Hypothalamus (tissue), 51 donors: Measurements from ENCODE around the gene FAXC.
"Not testable (repeated sequence)": the region's sequence is repeated elsewhere in the genome, so short reads cannot be mapped to it uniquely, and the experiment has no call there.

Experiments used
- DNase-seq, 51 donors: peaks; one replicate each; lab custom pipeline; 2025; lab: John Stamatoyannopoulos, UW

Gene FAXC

GRCh38 chr6:99289701-99290100, 59.8 kb downstream of the FAXC start:
- no peak for DNase-seq

- DNase-seq, result no peak
Measured at GRCh38 chr6:99288668-99289067, 60.8 kb downstream of the FAXC start.

DNA sequence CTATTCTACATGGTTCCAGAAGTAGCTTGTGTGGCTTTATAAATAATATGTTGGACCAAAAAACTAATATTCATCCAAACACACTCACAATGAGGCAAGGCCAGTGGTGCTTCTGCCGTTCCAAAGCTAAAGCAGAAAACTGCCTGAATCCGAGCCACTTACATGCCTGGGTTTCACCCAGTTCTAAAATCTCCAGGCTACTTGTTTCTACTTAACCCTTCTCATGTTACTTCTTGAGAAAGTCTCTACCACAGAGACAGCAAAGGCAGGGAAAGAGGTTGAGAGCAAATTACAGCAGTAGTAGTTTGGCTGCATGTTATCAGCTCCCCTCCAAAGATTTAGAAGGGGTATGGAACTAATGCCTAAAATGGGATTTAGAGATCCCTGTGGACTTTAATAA, 62.0 kb downstream of the FAXC start:
- no peak for DNase-seq

DNA sequence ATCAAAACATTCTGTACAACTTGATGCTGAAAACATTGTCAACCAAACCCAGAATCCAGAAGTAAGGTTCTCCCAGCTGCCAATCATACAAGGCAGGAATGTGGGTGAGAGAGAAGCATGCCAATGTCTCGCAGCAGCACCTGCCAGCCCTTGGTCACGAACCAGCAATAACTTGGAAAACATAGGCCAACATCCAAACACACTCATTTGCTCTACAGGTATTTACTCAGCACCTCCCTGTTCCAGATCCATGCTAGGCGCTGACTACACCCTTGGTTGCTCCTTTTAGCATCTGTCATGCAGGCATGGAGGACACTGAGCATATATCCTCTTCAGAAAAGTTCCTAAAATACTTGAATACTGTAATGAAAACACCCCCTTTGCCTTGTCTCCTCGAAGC, 63.6 kb downstream of the FAXC start:
- no peak for DNase-seq

DNA sequence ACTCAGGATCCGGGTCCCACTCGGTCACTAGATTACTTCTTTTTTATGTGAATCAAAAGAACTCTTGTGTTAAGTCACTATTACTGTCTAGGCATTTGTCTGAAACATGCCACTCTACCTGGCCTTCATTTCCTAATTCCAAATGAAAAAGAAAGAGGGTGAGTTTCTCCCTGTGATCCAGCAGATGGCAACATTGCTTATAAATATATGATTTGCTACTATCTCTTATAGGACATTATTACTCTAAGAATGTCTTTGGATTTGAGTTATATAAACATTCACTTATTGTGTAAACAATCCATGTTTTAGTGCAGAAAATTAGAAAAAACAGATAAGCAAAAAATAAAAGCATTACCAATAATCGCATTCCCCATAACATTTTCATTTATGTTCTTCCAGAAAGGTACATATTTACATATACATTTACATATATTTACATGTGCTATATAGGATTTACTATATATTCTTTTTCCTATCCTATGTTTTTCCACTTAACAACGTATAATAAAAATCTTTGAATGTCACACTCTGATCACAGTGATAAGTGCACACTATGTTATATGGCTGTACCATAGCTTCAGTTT, 66.9 kb downstream of the FAXC start:
- DNase-seq, result peak in 1 of 51 donors; percentile 13

GRCh38 chr6:99276747-99277146, 72.7 kb downstream of the FAXC start:
- DNase-seq, result no peak

- DNase-seq, result peak in 6 of 51 donors; percentile 0 to 43 (median 6)
Measured at GRCh38 chr6:99270826-99271225, 78.6 kb downstream of the FAXC start.

- no peak for DNase-seq
Measured at GRCh38 chr6:99270030-99270429, 79.4 kb downstream of the FAXC start.

- no peak for DNase-seq
Measured at GRCh38 chr6:99269207-99269606, 80.3 kb downstream of the FAXC start.

DNA sequence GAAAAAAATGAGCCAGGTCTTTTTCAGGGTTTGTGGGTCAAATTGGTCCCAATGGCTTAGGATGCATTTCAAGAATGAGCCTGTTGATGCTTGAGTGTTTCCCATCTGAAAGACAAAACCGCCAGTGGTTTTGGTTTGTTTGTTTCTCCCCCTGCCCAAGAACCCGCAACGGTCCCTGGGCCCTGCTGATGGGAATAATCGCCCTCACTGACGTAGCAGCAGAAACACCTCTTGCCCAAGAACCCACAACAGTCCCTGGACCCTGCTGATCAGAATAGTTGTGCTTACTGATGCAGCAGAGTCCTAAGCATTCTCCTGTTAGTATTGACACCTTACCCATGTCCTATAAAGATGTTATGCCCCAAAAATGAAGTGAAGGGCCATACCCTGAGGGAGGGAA, 82.5 kb downstream of the FAXC start:
- not testable (repeated sequence) for DNase-seq

GRCh38 chr6:99265447-99265846, 84.0 kb downstream of the FAXC start:
- not testable (repeated sequence) for DNase-seq

GRCh38 chr6:99254616-99255550, 94.6 kb downstream of the FAXC start:
- DNase-seq, result peak in 1 of 51 donors; percentile 4

- no peak for DNase-seq
Measured at GRCh38 chr6:99253271-99253670, 96.2 kb downstream of the FAXC start.

- no peak for DNase-seq
Measured at GRCh38 chr6:99252421-99252820, 97.1 kb downstream of the FAXC start.

DNA sequence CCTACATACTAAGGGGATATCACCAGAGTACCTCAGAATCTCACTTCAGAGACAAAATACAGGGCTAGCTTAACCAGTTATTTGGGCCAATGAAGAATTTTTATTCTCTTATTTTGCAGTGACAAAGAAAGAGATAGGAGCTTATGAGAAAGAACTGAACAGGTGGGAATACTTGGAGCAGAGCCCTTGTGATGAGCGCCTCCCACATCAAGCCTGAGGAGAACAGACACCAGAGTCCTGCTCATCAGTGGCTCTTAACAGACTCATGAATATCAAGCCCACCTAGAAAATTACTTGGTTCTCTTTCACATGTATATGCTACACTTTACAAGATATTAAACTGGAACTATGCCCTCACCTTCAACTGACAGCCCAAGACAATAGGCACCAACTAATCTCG, 99.0 kb downstream of the FAXC start:
- no peak for DNase-seq

GRCh38 chr6:99246602-99247001, 102.9 kb downstream of the FAXC start:
- no peak for DNase-seq

DNA sequence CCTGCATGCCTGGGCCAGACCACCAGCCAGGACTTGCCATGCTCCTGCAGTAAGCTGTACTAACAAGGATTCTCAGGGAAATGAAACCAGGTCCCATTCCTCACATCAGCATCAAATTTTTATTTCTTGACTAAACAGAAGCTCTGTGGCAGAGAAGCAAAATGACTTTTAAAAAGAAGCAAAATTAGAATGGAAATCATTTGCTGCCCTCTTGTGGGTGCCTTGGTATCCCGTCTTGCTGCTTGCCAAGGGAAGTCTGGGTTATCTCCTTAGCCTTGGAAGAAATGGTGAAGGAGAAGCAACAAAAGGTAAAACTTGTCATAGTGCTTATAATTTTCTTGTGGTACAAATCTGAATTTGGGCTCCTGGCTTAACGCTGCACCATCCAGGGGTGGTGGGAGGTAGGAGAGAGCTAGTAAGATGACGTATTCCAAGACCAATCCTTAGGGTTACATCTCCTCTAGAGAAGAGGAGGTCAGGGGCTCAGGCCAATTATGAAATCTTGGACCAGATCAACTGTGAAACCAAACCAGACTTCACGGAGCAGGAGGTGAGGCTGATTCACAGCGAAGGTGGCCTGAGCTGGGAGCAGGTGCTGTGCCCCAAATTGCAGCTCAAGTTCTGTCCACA, 107.5 kb downstream of the FAXC start:
- peak in 14 of 51 donors; percentile 0 to 35 (median 6) for DNase-seq

GRCh38 chr6:99236010-99236409, 113.5 kb downstream of the FAXC start:
- no peak for DNase-seq

- no peak for DNase-seq
Measured at GRCh38 chr6:99233219-99233618, 116.3 kb downstream of the FAXC start.

GRCh38 chr6:99232056-99232455, 117.4 kb downstream of the FAXC start:
- DNase-seq, result no peak

GRCh38 chr6:99225172-99225571, 124.3 kb downstream of the FAXC start:
- DNase-seq, result no peak
